Bronchial epithelial cell (primary cell): ENCODE data around the gene ZNF32. TPM values are rescaled to one million over a fixed set of nuclear protein-coding genes. Genes with fewer than 3 reads are reported as not detected.

Source experiments
- DNase-seq: peaks from one replicate; pipeline ENCODE4 v3.0.0-alpha.2; 2010; ENCODE audit warnings: low read depth
- FAIRE-seq: peaks from 2 replicates; lab custom pipeline; 2011; peaks lifted over from hg19 to GRCh38; lab: Jason Lieb, UNC
- H3K27me3 ChIP-seq: 2 replicates; pipeline ENCODE4 v1.5.1; 2011; ENCODE audit warnings: low read length; ENCODE audit not compliant: control insufficient read depth, insufficient read depth
- H3K36me3 ChIP-seq: 2 replicates; pipeline ENCODE4 v1.5.1; 2011; ENCODE audit warnings: low read length; ENCODE audit not compliant: control insufficient read depth, insufficient read depth
- H3K4me3 ChIP-seq: 2 replicates; pipeline ENCODE4 v1.5.1; 2011; ENCODE audit warnings: mild to moderate bottlenecking, low read depth, low read length, control low read depth
- total RNA-seq: library from RNA; depleted of rRNA; stranded (reverse); fragments of >200 nt; gene quantifications from 2 replicates; pipeline ENCODE4 v1.2.1, GENCODE V29; 2014
- TF ChIP-seq, protein P1 (sequence below): IDR thresholded peaks from 2 replicates; pipeline ENCODE4 v1.5.1; 2011; ENCODE audit warnings: mild to moderate bottlenecking, moderate library complexity, low read length, control low read depth, inconsistent platforms; ENCODE audit not compliant: insufficient read depth, severe bottlenecking

The ZNF32 gene
- total RNA-seq, 1 donor from 2014 or later, result 20.5 TPM

GRCh38 chr10:43666552-43666951, 17.9 kb upstream of the ZNF32 start:
- DNase-seq, result no peak
- H3K4me3 ChIP-seq, result no peak overlapping the region
- TF ChIP-seq, protein P1, sequence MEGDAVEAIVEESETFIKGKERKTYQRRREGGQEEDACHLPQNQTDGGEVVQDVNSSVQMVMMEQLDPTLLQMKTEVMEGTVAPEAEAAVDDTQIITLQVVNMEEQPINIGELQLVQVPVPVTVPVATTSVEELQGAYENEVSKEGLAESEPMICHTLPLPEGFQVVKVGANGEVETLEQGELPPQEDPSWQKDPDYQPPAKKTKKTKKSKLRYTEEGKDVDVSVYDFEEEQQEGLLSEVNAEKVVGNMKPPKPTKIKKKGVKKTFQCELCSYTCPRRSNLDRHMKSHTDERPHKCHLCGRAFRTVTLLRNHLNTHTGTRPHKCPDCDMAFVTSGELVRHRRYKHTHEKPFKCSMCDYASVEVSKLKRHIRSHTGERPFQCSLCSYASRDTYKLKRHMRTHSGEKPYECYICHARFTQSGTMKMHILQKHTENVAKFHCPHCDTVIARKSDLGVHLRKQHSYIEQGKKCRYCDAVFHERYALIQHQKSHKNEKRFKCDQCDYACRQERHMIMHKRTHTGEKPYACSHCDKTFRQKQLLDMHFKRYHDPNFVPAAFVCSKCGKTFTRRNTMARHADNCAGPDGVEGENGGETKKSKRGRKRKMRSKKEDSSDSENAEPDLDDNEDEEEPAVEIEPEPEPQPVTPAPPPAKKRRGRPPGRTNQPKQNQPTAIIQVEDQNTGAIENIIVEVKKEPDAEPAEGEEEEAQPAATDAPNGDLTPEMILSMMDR, result no peak
- H3K27me3 ChIP-seq, result peaks cover 3% of the 10 kb centered on the region
- no peak for FAIRE-seq
- no peaks in the 10 kb centered on the region for H3K36me3 ChIP-seq

- Histone ChIP-seq H3K4me3 (no peak overlapping the region), H3K27me3 (peaks cover 1% of the 10 kb centered on the region), H3K36me3 (no peaks in the 10 kb centered on the region)
- TF ChIP-seq, protein P1, result no peak
- no peak for DNase-seq
- no peak for FAIRE-seq
These were observed 16.4 kb upstream of the ZNF32 start for GRCh38 chr10:43665054-43665453.

- no peaks in the 10 kb centered on the region for H3K36me3 ChIP-seq
- no peak for DNase-seq
- H3K27me3 ChIP-seq, result no peaks in the 10 kb centered on the region
- TF ChIP-seq, protein P1, result no peak
- FAIRE-seq, result no peak
- H3K4me3 ChIP-seq, result no peak overlapping the region
These were observed 9.5 kb upstream of the ZNF32 start for GRCh38 chr10:43658227-43658626.

- TF ChIP-seq, protein P1, result no peak
- H3K36me3 ChIP-seq, result no peaks in the 10 kb centered on the region
- DNase-seq (no peak), FAIRE-seq (no peak)
- no peaks in the 10 kb centered on the region for H3K27me3 ChIP-seq
- no peak overlapping the region for H3K4me3 ChIP-seq
These were observed 6.6 kb upstream of the ZNF32 start for GRCh38 chr10:43655311-43655710.

- TF ChIP-seq, protein P1, result no peak
- Histone ChIP-seq H3K27me3 (no peaks in the 10 kb centered on the region), H3K4me3 (no peak overlapping the region), H3K36me3 (no peaks in the 10 kb centered on the region)
- FAIRE-seq (no peak), DNase-seq (no peak)
These were observed 5.1 kb upstream of the ZNF32 start for GRCh38 chr10:43653746-43654145.

- Histone ChIP-seq H3K4me3 (peak overlapping the region; percentile 64), H3K27me3 (no peaks in the 10 kb centered on the region), H3K36me3 (peaks cover 6% of the 10 kb centered on the region)
- DNase-seq (peak; percentile 29), FAIRE-seq (no peak)
- TF ChIP-seq, protein P1, result no peak
These were observed 473 bp upstream of the ZNF32 start for GRCh38 chr10:43649185-43649523.
